ENCODE measurements around the gene USP6NL.

DNA sequence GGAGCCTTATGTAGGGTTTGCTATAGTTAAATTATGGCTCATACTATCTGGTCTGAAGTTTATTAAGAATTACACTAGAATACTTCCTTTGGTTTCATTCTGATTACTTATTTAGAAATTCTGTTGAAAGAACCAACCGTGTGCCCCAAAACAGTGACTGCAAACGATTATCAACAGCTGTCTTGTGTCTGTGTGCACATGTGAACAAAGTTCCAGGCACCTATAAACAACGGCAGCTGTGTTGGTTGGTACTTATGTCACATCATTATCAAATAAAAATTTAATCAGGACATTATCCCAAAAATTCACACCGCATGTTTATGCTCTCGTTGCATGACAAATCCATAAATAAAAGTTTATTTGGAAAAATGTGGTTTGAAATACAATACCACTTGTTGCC lies 80.6 kb downstream of the USP6NL start:
- no peak for TF ChIP-seq TAF1 (CRISPR knock-in tag; IDR thresholded peaks at IDR 0.05)
- no peak for TF ChIP-seq RBM39 (IDR thresholded peaks at IDR 0.05; ENCODE audit: low read depth, low read length, poor library complexity, severe bottlenecking)
- TF ChIP-seq MLX (CRISPR knock-in tag; IDR thresholded peaks at IDR 0.05): no peak
- no peak for TF ChIP-seq TSC22D2 (CRISPR knock-in tag; IDR thresholded peaks at IDR 0.05; ENCODE audit: borderline replicate concordance)
- no peak for TF ChIP-seq ZNF776 (CRISPR knock-in tag; IDR thresholded peaks at IDR 0.05)
- TF ChIP-seq, protein P1, sequence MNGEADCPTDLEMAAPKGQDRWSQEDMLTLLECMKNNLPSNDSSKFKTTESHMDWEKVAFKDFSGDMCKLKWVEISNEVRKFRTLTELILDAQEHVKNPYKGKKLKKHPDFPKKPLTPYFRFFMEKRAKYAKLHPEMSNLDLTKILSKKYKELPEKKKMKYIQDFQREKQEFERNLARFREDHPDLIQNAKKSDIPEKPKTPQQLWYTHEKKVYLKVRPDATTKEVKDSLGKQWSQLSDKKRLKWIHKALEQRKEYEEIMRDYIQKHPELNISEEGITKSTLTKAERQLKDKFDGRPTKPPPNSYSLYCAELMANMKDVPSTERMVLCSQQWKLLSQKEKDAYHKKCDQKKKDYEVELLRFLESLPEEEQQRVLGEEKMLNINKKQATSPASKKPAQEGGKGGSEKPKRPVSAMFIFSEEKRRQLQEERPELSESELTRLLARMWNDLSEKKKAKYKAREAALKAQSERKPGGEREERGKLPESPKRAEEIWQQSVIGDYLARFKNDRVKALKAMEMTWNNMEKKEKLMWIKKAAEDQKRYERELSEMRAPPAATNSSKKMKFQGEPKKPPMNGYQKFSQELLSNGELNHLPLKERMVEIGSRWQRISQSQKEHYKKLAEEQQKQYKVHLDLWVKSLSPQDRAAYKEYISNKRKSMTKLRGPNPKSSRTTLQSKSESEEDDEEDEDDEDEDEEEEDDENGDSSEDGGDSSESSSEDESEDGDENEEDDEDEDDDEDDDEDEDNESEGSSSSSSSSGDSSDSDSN (CRISPR knock-in tag; IDR thresholded peaks at IDR 0.05): no peak
- TF ChIP-seq TARDBP (CRISPR knock-in tag; IDR thresholded peaks at IDR 0.05): no peak
- TF ChIP-seq, protein P2, sequence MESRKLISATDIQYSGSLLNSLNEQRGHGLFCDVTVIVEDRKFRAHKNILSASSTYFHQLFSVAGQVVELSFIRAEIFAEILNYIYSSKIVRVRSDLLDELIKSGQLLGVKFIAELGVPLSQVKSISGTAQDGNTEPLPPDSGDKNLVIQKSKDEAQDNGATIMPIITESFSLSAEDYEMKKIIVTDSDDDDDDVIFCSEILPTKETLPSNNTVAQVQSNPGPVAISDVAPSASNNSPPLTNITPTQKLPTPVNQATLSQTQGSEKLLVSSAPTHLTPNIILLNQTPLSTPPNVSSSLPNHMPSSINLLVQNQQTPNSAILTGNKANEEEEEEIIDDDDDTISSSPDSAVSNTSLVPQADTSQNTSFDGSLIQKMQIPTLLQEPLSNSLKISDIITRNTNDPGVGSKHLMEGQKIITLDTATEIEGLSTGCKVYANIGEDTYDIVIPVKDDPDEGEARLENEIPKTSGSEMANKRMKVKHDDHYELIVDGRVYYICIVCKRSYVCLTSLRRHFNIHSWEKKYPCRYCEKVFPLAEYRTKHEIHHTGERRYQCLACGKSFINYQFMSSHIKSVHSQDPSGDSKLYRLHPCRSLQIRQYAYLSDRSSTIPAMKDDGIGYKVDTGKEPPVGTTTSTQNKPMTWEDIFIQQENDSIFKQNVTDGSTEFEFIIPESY (CRISPR knock-in tag; IDR thresholded peaks at IDR 0.05): no peak
- no peak for TF ChIP-seq ZBTB2 (CRISPR knock-in tag; IDR thresholded peaks at IDR 0.05; ENCODE audit: low read depth)
- no peak for TF ChIP-seq HNRNPH1 (optimal IDR thresholded peaks at IDR 0.05; ENCODE audit: low read depth, low read length)
- TF ChIP-seq ZNF724P (CRISPR knock-in tag; IDR thresholded peaks at IDR 0.05; ENCODE audit: borderline replicate concordance): no peak

Measured in HepG2 (cell line).